HEK293 (cell line): ENCODE measurements around the gene KDM6A.
"Not testable (repeated sequence)": the region's sequence is repeated elsewhere in the genome, so short reads cannot be mapped to it uniquely, and the experiment has no call there.

Experiments
- CTCF ChIA-PET: fragments of 350-600 bp; formaldehyde crosslinking; extraction: SDS; loops from one replicate; lab custom pipeline; 2021; ENCODE audit warnings: antibody characterized with exemption; lab: Yijun Ruan, JAX
- POLR2A ChIA-PET: fragments of 300-600 bp; formaldehyde crosslinking; extraction: SDS; loops from one replicate; lab custom pipeline; 2020; ENCODE audit warnings: antibody characterized with exemption, inconsistent platforms; lab: Yijun Ruan, JAX
- H3K27ac ChIP-seq: fragments of 200-500 bp; sonication (Bioruptor generic); 2 replicates; pipeline ENCODE4 v1.5.1; 2014; ENCODE audit warnings: low read depth, low read length, control low read depth, inconsistent platforms; ENCODE audit errors: extremely low read depth
- H3K36me3 ChIP-seq, 2 experiments: fragments of 200-500 bp in 1 of 2; sonication (Bioruptor generic) in 1 of 2; 1 replicate in 1 of 2; 2 replicates in 1 of 2; pipeline ENCODE4 v1.5.1; 2014 to 2017; ENCODE audit warnings: inconsistent platforms in 2 of 2, low read length in 2 of 2; ENCODE audit not compliant: control insufficient read depth in 2 of 2, insufficient read depth in 1 of 2
- H3K4me1 ChIP-seq: fragments of 200-500 bp; sonication (Bioruptor generic); 2 replicates; pipeline ENCODE4 v1.5.1; 2014; ENCODE audit warnings: mild to moderate bottlenecking, low read length, inconsistent platforms; ENCODE audit not compliant: control insufficient read depth, insufficient read depth
- H3K4me3 ChIP-seq: 2 replicates; pipeline ENCODE4 v1.5.1; 2011; ENCODE audit warnings: low read depth, mild to moderate bottlenecking, control low read depth, low read length, moderate library complexity
- H3K9me3 ChIP-seq: fragments of 200-500 bp; sonication (Bioruptor generic); 2 replicates; pipeline ENCODE4 v1.5.1; 2014; ENCODE audit warnings: low read depth, low read length, inconsistent platforms; ENCODE audit not compliant: control insufficient read depth, insufficient read depth
- GFI1B ChIP-seq: fragments of 450-650 bp; formaldehyde crosslinking; IDR thresholded peaks from 2 replicates; pipeline ENCODE4 v1.5.1; 2016; ENCODE audit warnings: missing biosample characterization, missing genetic modification characterization
- GLI2 ChIP-seq: fragments of 450-650 bp; formaldehyde crosslinking; IDR thresholded peaks from 2 replicates; pipeline ENCODE4; 2017; ENCODE audit warnings: missing biosample characterization, missing genetic modification characterization, low read depth, borderline replicate concordance
- KLF16 ChIP-seq: fragments of 450-650 bp; formaldehyde crosslinking; IDR thresholded peaks from 2 replicates; pipeline ENCODE4 v1.5.1; 2017; ENCODE audit warnings: missing biosample characterization, missing genetic modification characterization
- KLF8 ChIP-seq: fragments of 450-650 bp; formaldehyde crosslinking; IDR thresholded peaks from 2 replicates; pipeline ENCODE4 v1.5.1; 2016; ENCODE audit warnings: missing biosample characterization, missing genetic modification characterization
- MYNN ChIP-seq: fragments of 450-650 bp; formaldehyde crosslinking; IDR thresholded peaks from 2 replicates; pipeline ENCODE4 v1.5.1; 2016; ENCODE audit warnings: missing biosample characterization, missing genetic modification characterization, borderline replicate concordance
- SETDB1 ChIP-seq: IDR thresholded peaks from one replicate; pipeline ENCODE4 v1.6.1; 2017; ENCODE audit warnings: mild to moderate bottlenecking, low read length, moderate library complexity, mixed read lengths; ENCODE audit not compliant: insufficient read length
- TCF7L2 ChIP-seq: IDR thresholded peaks from 2 replicates; pipeline ENCODE4 v1.6.1; 2011; ENCODE audit warnings: low read depth, mild to moderate bottlenecking, inconsistent platforms, low read length, moderate library complexity, borderline replicate concordance
- ZNF175 ChIP-seq: fragments of 450-650 bp; formaldehyde crosslinking; IDR thresholded peaks from 2 replicates; pipeline ENCODE4 v1.5.1; 2016; ENCODE audit warnings: missing biosample characterization, missing genetic modification characterization
- ZNF266 ChIP-seq: fragments of 450-650 bp; formaldehyde crosslinking; IDR thresholded peaks from 2 replicates; pipeline ENCODE4 v1.5.1; 2016; ENCODE audit warnings: missing biosample characterization, missing genetic modification characterization, low read depth
- ZNF558 ChIP-seq: fragments of 450-650 bp; formaldehyde crosslinking; IDR thresholded peaks from 2 replicates; pipeline ENCODE4 v1.5.1; 2016; ENCODE audit warnings: missing biosample characterization, missing genetic modification characterization
- ZNF571 ChIP-seq: fragments of 450-650 bp; formaldehyde crosslinking; IDR thresholded peaks from 2 replicates; pipeline ENCODE4 v1.5.0; 2017; ENCODE audit warnings: missing biosample characterization, missing genetic modification characterization
- ZNF624 ChIP-seq: fragments of 450-650 bp; formaldehyde crosslinking; IDR thresholded peaks from 2 replicates; pipeline ENCODE4 v1.5.1; 2017; ENCODE audit warnings: missing biosample characterization, missing genetic modification characterization
- ZNF629 ChIP-seq: fragments of 450-650 bp; formaldehyde crosslinking; IDR thresholded peaks from 2 replicates; pipeline ENCODE4 v1.5.1; 2017; ENCODE audit warnings: missing biosample characterization, missing genetic modification characterization
- TF ChIP-seq, protein P1 (sequence below): fragments of 450-650 bp; formaldehyde crosslinking; IDR thresholded peaks from 2 replicates; pipeline ENCODE4 v1.5.1; 2017; ENCODE audit warnings: missing biosample characterization, missing genetic modification characterization
- TF ChIP-seq, protein P2 (sequence below): fragments of 450-650 bp; formaldehyde crosslinking; IDR thresholded peaks from 2 replicates; pipeline ENCODE4 v1.5.1; 2017; ENCODE audit warnings: missing biosample characterization, missing genetic modification characterization

Gene KDM6A

DNA sequence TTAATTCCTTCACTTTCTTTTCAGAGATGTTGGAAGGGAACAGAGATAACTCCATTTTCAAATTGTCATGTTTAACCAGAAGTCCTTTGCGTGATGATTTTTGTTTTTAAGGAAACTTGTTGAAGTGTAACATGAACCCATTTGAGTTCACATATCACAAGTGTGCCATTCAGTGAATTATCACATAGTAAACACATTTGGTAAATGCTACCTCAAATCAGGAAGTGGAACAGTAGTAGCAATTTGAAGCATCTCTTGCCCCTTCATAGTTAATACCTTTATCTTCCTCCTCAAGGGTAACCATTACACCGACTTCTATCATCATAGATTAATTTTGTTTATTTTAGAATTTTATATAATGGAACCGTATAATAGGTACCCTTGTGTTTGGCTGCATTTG is 35.8 kb downstream of the KDM6A start:
- ChIA-PET CTCF (no interaction called here), POLR2A (no interaction called here)
- Histone ChIP-seq H3K4me1 (peaks cover 25% of the 10 kb centered on the region; the same call in 1 of the 2 replicates), H3K27ac (no peak overlapping the region), H3K9me3 (no peaks in the 10 kb centered on the region), H3K4me3 (no peak overlapping the region), H3K36me3 (no peaks in the 10 kb centered on the region; a peak in 1 of 3 replicates)
- TF ChIP-seq MYNN (tag by site-specific recombination) (no peak), TCF7L2 (0 out of 2 replicates have a peak, but pooled peaks have one; percentile 3)

DNA sequence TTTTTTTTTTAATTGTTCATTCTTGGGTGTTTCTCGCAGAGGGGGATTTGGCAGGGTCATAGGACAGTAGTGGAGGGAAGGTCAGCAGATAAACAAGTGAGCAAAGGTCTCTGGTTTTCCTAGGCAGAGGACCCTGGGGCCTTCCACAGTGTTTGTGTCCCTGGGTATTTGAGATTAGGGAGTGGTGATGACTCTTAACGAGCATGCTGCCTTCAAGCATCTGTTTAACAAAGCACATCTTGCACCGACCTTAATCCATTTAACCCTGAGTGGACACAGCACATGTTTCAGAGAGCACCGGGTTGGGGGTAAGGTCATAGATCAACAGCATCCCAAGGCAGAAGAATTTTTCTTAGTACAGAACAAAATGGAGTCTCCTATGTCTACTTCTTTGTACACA is 37.5 kb downstream of the KDM6A start:
- H3K4me3 ChIP-seq, H3K36me3 ChIP-seq, H3K9me3 ChIP-seq, POLR2A ChIA-PET, H3K27ac ChIP-seq: not testable (repeated sequence)
- H3K4me1 ChIP-seq = peaks cover 30% of the 10 kb centered on the region
- CTCF ChIA-PET = interaction anchor here (0.7 kb wide), 1 partner anchor 24 kb away, joined by 6 read pairs; no protein-coding TSS in a partner anchor

DNA sequence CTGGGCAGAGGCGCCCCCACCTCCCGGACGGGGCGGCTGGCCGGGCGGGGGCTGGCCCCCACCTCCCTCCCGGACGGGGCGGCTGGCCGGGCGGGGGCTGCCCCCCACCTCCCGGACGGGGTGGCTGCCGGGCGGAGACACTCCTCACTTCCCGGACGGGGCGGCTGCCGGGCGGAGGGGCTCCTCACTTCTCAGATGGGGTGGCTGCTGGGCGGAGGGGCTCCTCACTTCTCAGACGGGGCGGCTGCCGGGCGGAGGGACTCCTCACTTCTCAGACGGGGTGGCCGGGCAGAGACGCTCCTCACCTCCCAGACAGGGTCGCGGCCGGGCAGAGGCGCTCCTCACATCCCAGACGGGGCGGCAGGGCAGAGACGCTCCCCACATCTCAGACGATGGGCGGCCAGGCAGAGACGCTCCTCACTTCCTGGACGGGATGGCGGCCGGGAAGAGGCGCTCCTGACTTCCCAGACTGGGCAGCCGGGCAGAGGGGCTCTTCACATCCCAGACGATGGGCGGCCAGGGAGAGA is 38.1 kb downstream of the KDM6A start:
- H3K4me3 ChIP-seq, H3K36me3 ChIP-seq, POLR2A ChIA-PET, CTCF ChIA-PET, H3K9me3 ChIP-seq, H3K27ac ChIP-seq: not testable (repeated sequence)
- H3K4me1 ChIP-seq = peaks cover 33% of the 10 kb centered on the region

DNA sequence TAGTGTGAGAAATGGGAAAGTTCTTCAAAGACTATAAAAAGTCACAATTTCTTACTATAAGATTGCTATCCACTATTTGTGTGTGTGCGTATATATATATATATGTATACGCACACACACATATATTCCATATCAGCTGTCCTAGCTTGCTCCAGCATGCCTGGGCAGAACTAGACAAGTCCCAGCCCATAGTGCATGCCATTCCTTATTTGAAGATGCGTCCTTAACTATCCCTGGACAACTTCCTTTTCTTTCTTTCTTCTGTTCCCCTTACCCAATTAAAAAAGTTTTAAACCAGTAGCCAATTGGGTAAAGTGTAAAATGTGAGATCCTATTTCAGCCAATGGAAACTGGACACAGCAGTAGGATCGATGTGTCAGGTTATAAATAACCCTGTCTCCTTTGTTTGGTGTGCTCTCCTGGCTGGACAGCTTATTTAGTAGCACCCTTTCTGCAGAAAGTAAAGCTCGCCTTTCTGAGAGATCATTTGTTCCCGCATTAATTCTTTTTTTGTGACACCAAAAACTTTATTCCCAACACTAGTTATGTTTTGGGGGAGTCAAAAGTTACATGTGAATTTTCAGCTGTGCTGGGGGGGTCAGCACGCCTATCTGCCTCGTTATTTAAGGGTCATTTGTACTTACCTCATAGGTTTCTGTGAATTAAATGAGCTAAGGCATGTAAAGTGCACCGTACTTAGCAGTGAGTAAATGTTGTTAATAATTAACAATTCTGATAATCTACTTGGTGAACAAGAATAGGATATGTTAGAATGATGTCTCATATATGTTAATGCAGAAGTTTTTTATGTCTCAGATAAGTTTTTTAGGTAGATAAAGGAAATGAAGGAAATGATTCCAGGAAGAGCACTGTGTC is 40.9 kb downstream of the KDM6A start:
- no peaks in the 10 kb centered on the region for H3K9me3 ChIP-seq
- CTCF ChIA-PET = interaction anchor here (2.2 kb wide), 1 partner anchor 9 kb away, joined by 10 read pairs; no protein-coding TSS in a partner anchor
- H3K27ac ChIP-seq = no peak overlapping the region
- H3K4me1 ChIP-seq = peaks cover 27% of the 10 kb centered on the region
- POLR2A ChIA-PET = interaction anchor here (0.7 to 1.0 kb wide), 2 partner anchors 41 to 47 kb away, joined by 3 read pairs; partner anchors contain the start of gene KDM6A
- TF ChIP-seq ZNF175 (tag by site-specific recombination) (no peak), SETDB1 (peak; percentile 48), ZNF629 (tag by site-specific recombination) (no peak), KLF16 (tag by site-specific recombination) (no peak)
- TF ChIP-seq, all 188 proteins: peak for 1
- peaks cover 0 to 3% of the 10 kb centered on the region in 2 experiments; a peak in 1 of 3 replicates for H3K36me3 ChIP-seq
- no peak overlapping the region for H3K4me3 ChIP-seq

DNA sequence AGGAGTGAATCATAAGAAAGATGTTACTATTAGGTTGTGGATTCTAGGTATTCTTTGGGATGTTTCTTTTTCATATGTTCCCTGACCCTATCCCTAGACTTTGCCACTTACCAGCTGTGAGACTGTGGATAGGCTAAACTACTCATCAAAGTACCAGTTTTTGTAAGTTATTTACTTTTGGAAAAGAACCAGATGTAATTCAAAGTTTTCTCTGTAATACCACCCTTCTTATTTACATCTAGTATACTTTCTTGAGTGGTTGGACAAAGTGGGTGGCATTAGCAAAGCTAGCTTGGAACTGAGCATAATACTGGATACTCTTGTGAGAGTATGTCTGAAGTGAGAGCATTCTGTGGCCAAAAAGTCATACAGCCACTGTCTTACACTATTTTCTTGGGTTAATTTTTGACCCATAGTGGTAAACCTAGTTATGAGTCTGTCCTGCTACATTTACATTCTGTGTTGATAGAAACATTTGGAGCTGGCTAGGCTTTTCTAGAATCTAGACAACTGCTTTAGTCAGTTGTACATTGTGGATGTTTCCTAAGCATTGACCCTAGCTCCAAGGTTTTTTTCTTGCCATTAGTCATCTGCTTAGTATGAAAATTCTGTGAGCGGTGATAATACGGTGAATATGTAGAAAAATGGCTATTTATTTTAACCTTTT is 41.7 kb downstream of the KDM6A start:
- H3K27ac ChIP-seq = no peak overlapping the region
- H3K4me1 ChIP-seq = peaks cover 21% of the 10 kb centered on the region
- CTCF ChIA-PET = interaction anchor here (0.5 to 2.2 kb wide), 3 partner anchors 10 to 275 kb away, joined by 3 to 10 read pairs (median 4); no protein-coding TSS in a partner anchor
- H3K36me3 ChIP-seq = peaks cover 0 to 3% of the 10 kb centered on the region in 2 experiments; a peak in 1 of 3 replicates
- H3K4me3 ChIP-seq = no peak overlapping the region
- POLR2A ChIA-PET = interaction anchor here (0.6 to 1.0 kb wide), 2 partner anchors 42 to 128 kb away, joined by 3 to 4 read pairs; partner anchors contain the start of gene KDM6A
- no peak for TF ChIP-seq GFI1B (tag by site-specific recombination)
- no peak for TF ChIP-seq ZNF571 (tag by site-specific recombination)
- no peak for TF ChIP-seq ZNF266 (tag by site-specific recombination)
- no peak for TF ChIP-seq ZNF624 (tag by site-specific recombination)
- TF ChIP-seq, protein P1, sequence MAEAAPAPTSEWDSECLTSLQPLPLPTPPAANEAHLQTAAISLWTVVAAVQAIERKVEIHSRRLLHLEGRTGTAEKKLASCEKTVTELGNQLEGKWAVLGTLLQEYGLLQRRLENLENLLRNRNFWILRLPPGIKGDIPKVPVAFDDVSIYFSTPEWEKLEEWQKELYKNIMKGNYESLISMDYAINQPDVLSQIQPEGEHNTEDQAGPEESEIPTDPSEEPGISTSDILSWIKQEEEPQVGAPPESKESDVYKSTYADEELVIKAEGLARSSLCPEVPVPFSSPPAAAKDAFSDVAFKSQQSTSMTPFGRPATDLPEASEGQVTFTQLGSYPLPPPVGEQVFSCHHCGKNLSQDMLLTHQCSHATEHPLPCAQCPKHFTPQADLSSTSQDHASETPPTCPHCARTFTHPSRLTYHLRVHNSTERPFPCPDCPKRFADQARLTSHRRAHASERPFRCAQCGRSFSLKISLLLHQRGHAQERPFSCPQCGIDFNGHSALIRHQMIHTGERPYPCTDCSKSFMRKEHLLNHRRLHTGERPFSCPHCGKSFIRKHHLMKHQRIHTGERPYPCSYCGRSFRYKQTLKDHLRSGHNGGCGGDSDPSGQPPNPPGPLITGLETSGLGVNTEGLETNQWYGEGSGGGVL (tag by site-specific recombination) = no peak
- TF ChIP-seq KLF8 (tag by site-specific recombination) = no peak
- TF ChIP-seq, protein P2, sequence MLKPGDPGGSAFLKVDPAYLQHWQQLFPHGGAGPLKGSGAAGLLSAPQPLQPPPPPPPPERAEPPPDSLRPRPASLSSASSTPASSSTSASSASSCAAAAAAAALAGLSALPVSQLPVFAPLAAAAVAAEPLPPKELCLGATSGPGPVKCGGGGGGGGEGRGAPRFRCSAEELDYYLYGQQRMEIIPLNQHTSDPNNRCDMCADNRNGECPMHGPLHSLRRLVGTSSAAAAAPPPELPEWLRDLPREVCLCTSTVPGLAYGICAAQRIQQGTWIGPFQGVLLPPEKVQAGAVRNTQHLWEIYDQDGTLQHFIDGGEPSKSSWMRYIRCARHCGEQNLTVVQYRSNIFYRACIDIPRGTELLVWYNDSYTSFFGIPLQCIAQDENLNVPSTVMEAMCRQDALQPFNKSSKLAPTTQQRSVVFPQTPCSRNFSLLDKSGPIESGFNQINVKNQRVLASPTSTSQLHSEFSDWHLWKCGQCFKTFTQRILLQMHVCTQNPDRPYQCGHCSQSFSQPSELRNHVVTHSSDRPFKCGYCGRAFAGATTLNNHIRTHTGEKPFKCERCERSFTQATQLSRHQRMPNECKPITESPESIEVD = peak; percentile 71
- TF ChIP-seq ZNF558 (tag by site-specific recombination) = no peak
- no peak for TF ChIP-seq GLI2 (tag by site-specific recombination)
- H3K9me3 ChIP-seq = no peaks in the 10 kb centered on the region
